Activated T-helper 17 cell treated with anti-CD3 and anti-CD28 coated beads, Interleukin-2, amount 50 U/mL, for 72 hours (primary cell): ENCODE data around the gene CXCL17. TPM values are rescaled to one million over a fixed set of nuclear protein-coding genes. Genes with fewer than 3 reads are reported as not detected.

Experiments used
- ATAC-seq: fragments of 150-1000 bp; cut with Tn5 transposase; replicated peaks from 2 replicates; pipeline ENCODE4 v1.10.0; 2021; ENCODE audit warnings: mild to moderate bottlenecking, moderate library complexity
- H3K27ac Mint-ChIP-seq: one replicate; pipeline ENCODE4 v1.8.0; 2022; ENCODE audit warnings: mixed read lengths
- H3K27me3 Mint-ChIP-seq: one replicate; pipeline ENCODE4 v1.8.0; 2022; ENCODE audit warnings: mixed read lengths
- H3K36me3 Mint-ChIP-seq: one replicate; pipeline ENCODE4 v1.8.0; 2022; ENCODE audit warnings: low read depth, mild to moderate bottlenecking, mixed read lengths
- H3K4me1 Mint-ChIP-seq: one replicate; pipeline ENCODE4 v1.8.0; 2022; ENCODE audit warnings: mixed read lengths
- H3K4me3 Mint-ChIP-seq: one replicate; pipeline ENCODE4 v1.8.0; 2022; ENCODE audit warnings: mild to moderate bottlenecking, mixed read lengths
- H3K9me3 Mint-ChIP-seq: one replicate; pipeline ENCODE4 v1.8.0; 2022; ENCODE audit warnings: mixed read lengths
- total RNA-seq, 2 donors: library from RNA; stranded (reverse); gene quantifications; one replicate each; pipeline ENCODE4 v1.2.3, GENCODE V29; 2022

Gene CXCL17
- total RNA-seq, 2 donors from 2014 or later, result not detected

GRCh38 chr19:42423462-42424344 is 19.0 kb downstream of the CXCL17 start:
- Mint-ChIP-seq H3K9me3 (no peaks in the 10 kb centered on the region), H3K4me3 (peak overlapping the region; percentile 87), H3K27ac (peak overlapping the region; percentile 81), H3K27me3 (no peaks in the 10 kb centered on the region), H3K36me3 (no peaks in the 10 kb centered on the region), H3K4me1 (peaks cover 29% of the 10 kb centered on the region)
- ATAC-seq, result peak; percentile 93

GRCh38 chr19:42422901-42423461 is 19.8 kb downstream of the CXCL17 start:
- Mint-ChIP-seq H3K27me3 (no peaks in the 10 kb centered on the region), H3K4me3 (peak overlapping the region; percentile 87), H3K9me3 (no peaks in the 10 kb centered on the region), H3K4me1 (peaks cover 29% of the 10 kb centered on the region), H3K36me3 (peaks cover 5% of the 10 kb centered on the region), H3K27ac (peak overlapping the region; percentile 81)
- ATAC-seq, result peak; percentile 69

GRCh38 chr19:42422092-42422900 is 20.4 kb downstream of the CXCL17 start:
- ATAC-seq, result no peak
- Mint-ChIP-seq H3K9me3 (no peaks in the 10 kb centered on the region), H3K36me3 (peaks cover 6% of the 10 kb centered on the region), H3K27ac (peak overlapping the region; percentile 81), H3K4me3 (peak overlapping the region; percentile 87), H3K4me1 (peaks cover 29% of the 10 kb centered on the region), H3K27me3 (no peaks in the 10 kb centered on the region)

- no peaks in the 10 kb centered on the region for H3K27me3 Mint-ChIP-seq
- no peak for ATAC-seq
- H3K4me3 Mint-ChIP-seq, result peak overlapping the region; percentile 87
- no peaks in the 10 kb centered on the region for H3K9me3 Mint-ChIP-seq
- H3K27ac Mint-ChIP-seq, result peak overlapping the region; percentile 81
- peaks cover 6% of the 10 kb centered on the region for H3K36me3 Mint-ChIP-seq
- peaks cover 29% of the 10 kb centered on the region for H3K4me1 Mint-ChIP-seq
Measured at GRCh38 chr19:42421591-42422031, 21.1 kb downstream of the CXCL17 start.

- no peaks in the 10 kb centered on the region for H3K27me3 Mint-ChIP-seq
- peak overlapping the region; percentile 87 for H3K4me3 Mint-ChIP-seq
- H3K27ac Mint-ChIP-seq, result peak overlapping the region; percentile 52
- H3K36me3 Mint-ChIP-seq, result peaks cover 10% of the 10 kb centered on the region
- H3K4me1 Mint-ChIP-seq, result peaks cover 29% of the 10 kb centered on the region
- H3K9me3 Mint-ChIP-seq, result no peaks in the 10 kb centered on the region
- ATAC-seq, result no peak
Measured at GRCh38 chr19:42421101-42421500, 21.6 kb downstream of the CXCL17 start.

- peaks cover 29% of the 10 kb centered on the region for H3K4me1 Mint-ChIP-seq
- no peak overlapping the region for H3K4me3 Mint-ChIP-seq
- peak overlapping the region; percentile 52 for H3K27ac Mint-ChIP-seq
- no peaks in the 10 kb centered on the region for H3K9me3 Mint-ChIP-seq
- no peaks in the 10 kb centered on the region for H3K27me3 Mint-ChIP-seq
- H3K36me3 Mint-ChIP-seq, result peaks cover 18% of the 10 kb centered on the region
- peak; percentile 39 for ATAC-seq
Measured at GRCh38 chr19:42420055-42420544, 22.6 kb downstream of the CXCL17 start.

- Mint-ChIP-seq H3K36me3 (peaks cover 26% of the 10 kb centered on the region), H3K4me3 (no peak overlapping the region), H3K27me3 (no peaks in the 10 kb centered on the region), H3K27ac (no peak overlapping the region), H3K9me3 (no peaks in the 10 kb centered on the region), H3K4me1 (peaks cover 29% of the 10 kb centered on the region)
- ATAC-seq, result no peak
Measured at GRCh38 chr19:42419309-42419708, 23.4 kb downstream of the CXCL17 start.

- Mint-ChIP-seq H3K9me3 (no peaks in the 10 kb centered on the region), H3K27me3 (no peaks in the 10 kb centered on the region), H3K4me3 (no peak overlapping the region), H3K36me3 (peaks cover 34% of the 10 kb centered on the region), H3K4me1 (no peaks in the 10 kb centered on the region), H3K27ac (no peak overlapping the region)
- no peak for ATAC-seq
Measured at GRCh38 chr19:42412661-42413076, 30.1 kb downstream of the CXCL17 start.

- Mint-ChIP-seq H3K27me3 (no peaks in the 10 kb centered on the region), H3K4me1 (no peaks in the 10 kb centered on the region)
Measured at GRCh38 chr19:42412227-42412626, 30.5 kb downstream of the CXCL17 start.

GRCh38 chr19:42411581-42412178 is 31.1 kb downstream of the CXCL17 start:
- Mint-ChIP-seq H3K27me3 (no peaks in the 10 kb centered on the region), H3K27ac (peak overlapping the region; percentile 39), H3K9me3 (no peaks in the 10 kb centered on the region), H3K36me3 (peaks cover 40% of the 10 kb centered on the region), H3K4me1 (no peaks in the 10 kb centered on the region), H3K4me3 (no peak overlapping the region)
- no peak for ATAC-seq

More at GRCh38 chr19:42412227-42412626, 30.5 kb downstream of the CXCL17 start:
- H3K4me3 Mint-ChIP-seq, result no peak overlapping the region
- H3K27ac Mint-ChIP-seq, result peak overlapping the region; percentile 39
- H3K9me3 Mint-ChIP-seq, result no peaks in the 10 kb centered on the region
- H3K36me3 Mint-ChIP-seq, result peaks cover 35% of the 10 kb centered on the region
- no peak for ATAC-seq

- Mint-ChIP-seq H3K4me1 (no peaks in the 10 kb centered on the region), H3K9me3 (no peaks in the 10 kb centered on the region), H3K36me3 (peaks cover 34% of the 10 kb centered on the region), H3K4me3 (no peak overlapping the region), H3K27ac (no peak overlapping the region), H3K27me3 (no peaks in the 10 kb centered on the region)
- no peak for ATAC-seq
Measured at GRCh38 chr19:42410371-42410770, 32.4 kb downstream of the CXCL17 start.

- Mint-ChIP-seq H3K4me3 (no peak overlapping the region), H3K9me3 (no peaks in the 10 kb centered on the region)
Measured at GRCh38 chr19:42409477-42409876, 33.3 kb downstream of the CXCL17 start.

GRCh38 chr19:42407816-42408175 is 35.0 kb downstream of the CXCL17 start:
- no peak overlapping the region for H3K27ac Mint-ChIP-seq
- H3K4me1 Mint-ChIP-seq, result no peaks in the 10 kb centered on the region
- H3K4me3 Mint-ChIP-seq, result no peak overlapping the region
- H3K9me3 Mint-ChIP-seq, result no peaks in the 10 kb centered on the region
- H3K36me3 Mint-ChIP-seq, result peaks cover 17% of the 10 kb centered on the region
- H3K27me3 Mint-ChIP-seq, result no peaks in the 10 kb centered on the region
- no peak for ATAC-seq

More at GRCh38 chr19:42409477-42409876, 33.3 kb downstream of the CXCL17 start:
- no peak overlapping the region for H3K27ac Mint-ChIP-seq
- H3K27me3 Mint-ChIP-seq, result no peaks in the 10 kb centered on the region
- no peaks in the 10 kb centered on the region for H3K4me1 Mint-ChIP-seq
- no peak for ATAC-seq
- peaks cover 25% of the 10 kb centered on the region for H3K36me3 Mint-ChIP-seq
